ENCODE results near the gene MYBPH.

Gene MYBPH

DNA sequence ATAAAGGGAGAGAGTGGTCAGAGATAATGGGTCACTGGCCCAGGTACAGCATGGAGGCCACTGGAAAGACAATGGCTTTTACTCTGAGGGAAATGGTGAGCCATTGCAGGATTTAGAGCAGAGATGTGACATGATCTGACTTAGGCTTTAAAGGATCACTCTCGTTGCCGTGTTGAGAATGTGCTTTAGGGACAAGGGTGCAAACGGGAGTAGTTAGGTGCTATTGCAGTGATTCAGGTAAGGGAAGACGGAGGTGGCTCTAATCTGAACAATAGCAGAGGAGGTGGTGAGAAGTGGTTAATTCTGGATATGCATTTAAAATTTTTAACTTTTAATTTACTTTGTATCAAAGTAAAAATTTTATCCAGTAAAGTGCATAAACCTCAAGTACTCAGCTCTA lies 38.3 kb downstream of the MYBPH start:
- Mint-ChIP-seq H3K27ac (no peak overlapping the region), H3K27me3 (ENCODE audit: low read depth, poor library complexity) (peaks cover 9% of the 10 kb centered on the region), H3K4me1 (peaks cover 8% of the 10 kb centered on the region), H3K4me3 (no peak overlapping the region), H3K36me3 (ENCODE audit: low read depth) (no peaks in the 10 kb centered on the region), H3K9me3 (no peaks in the 10 kb centered on the region)
- no peak for DNase-seq
- TF ChIP-seq, protein P1, sequence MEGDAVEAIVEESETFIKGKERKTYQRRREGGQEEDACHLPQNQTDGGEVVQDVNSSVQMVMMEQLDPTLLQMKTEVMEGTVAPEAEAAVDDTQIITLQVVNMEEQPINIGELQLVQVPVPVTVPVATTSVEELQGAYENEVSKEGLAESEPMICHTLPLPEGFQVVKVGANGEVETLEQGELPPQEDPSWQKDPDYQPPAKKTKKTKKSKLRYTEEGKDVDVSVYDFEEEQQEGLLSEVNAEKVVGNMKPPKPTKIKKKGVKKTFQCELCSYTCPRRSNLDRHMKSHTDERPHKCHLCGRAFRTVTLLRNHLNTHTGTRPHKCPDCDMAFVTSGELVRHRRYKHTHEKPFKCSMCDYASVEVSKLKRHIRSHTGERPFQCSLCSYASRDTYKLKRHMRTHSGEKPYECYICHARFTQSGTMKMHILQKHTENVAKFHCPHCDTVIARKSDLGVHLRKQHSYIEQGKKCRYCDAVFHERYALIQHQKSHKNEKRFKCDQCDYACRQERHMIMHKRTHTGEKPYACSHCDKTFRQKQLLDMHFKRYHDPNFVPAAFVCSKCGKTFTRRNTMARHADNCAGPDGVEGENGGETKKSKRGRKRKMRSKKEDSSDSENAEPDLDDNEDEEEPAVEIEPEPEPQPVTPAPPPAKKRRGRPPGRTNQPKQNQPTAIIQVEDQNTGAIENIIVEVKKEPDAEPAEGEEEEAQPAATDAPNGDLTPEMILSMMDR (IDR thresholded peaks at IDR 0.05) = no peak

DNA sequence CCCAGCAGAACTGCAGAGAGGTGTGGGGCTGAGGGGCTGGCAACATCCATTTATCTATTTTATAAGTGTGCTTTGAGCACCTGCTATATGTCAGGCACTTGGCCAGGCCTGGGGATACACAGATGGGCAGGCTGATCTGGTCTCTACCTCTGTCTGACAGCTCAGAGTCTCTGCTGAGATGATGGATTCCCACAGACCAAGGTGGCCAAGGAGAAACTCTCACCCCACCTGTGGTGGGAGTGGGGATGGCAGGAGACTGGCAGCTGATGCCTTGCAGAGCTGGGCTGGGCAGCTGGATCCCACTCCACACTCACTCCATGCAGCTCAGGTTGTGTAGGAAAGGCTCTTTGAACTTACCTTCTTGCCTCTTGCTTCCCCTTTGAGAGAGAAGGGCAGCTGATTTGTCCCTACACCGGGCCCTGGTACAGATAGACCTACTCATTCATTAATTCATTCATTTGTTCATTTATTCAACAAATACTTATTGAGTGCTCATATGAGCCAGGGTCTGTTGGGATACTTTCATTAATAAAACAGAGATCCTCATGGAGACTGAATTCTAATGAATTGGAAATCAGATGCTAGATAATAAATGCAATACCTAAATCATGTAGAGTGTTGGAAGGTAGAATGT lies 39.1 kb downstream of the MYBPH start:
- no peaks in the 10 kb centered on the region for H3K36me3 Mint-ChIP-seq (ENCODE audit: low read depth)
- peaks cover 8% of the 10 kb centered on the region for H3K4me1 Mint-ChIP-seq
- peaks cover 9% of the 10 kb centered on the region for H3K27me3 Mint-ChIP-seq (ENCODE audit: low read depth, poor library complexity)
- H3K4me3 Mint-ChIP-seq = no peak overlapping the region
- DNase-seq = no peak
- no peak overlapping the region for H3K27ac Mint-ChIP-seq
- no peaks in the 10 kb centered on the region for H3K9me3 Mint-ChIP-seq
- TF ChIP-seq, protein P1 (IDR thresholded peaks at IDR 0.05) = no peak

DNA sequence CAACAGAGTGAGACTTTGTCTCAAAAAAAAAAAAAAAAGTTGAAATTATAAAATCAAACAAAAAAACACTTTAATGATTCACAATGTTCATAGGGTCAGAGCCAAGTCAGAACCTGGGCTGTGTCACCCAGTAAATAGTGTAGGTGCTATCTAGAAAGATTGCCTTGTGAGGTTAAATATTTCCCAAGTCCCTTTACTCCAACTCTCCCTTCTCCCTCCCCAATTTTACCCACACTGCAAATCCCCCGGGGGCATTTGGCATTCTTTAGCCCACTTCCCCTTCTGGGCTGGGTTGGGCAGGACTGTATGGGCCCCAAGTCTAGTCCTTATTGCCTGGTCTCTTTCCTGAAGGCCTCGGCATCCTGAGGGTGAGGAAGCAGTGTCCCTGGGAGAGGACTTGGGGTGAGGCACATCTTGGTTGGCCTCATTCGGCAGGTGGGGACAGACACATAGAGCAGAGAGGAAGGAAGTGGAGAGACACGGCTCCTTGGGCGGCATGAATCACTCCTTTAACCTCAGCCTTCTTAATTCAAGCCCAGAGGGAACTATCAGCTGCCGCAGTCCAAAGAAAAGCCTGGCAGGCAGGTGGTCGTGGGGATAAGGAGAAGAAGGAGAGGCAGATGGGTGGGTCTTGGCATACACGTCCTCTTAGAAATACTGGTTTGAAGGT lies 39.9 kb downstream of the MYBPH start:
- peaks cover 9% of the 10 kb centered on the region for H3K27me3 Mint-ChIP-seq (ENCODE audit: low read depth, poor library complexity)
- H3K4me3 Mint-ChIP-seq = no peak overlapping the region
- no peaks in the 10 kb centered on the region for H3K36me3 Mint-ChIP-seq (ENCODE audit: low read depth)
- no peaks in the 10 kb centered on the region for H3K9me3 Mint-ChIP-seq
- no peak for DNase-seq
- TF ChIP-seq, protein P1 (IDR thresholded peaks at IDR 0.05) = no peak
- H3K27ac Mint-ChIP-seq = no peak overlapping the region
- H3K4me1 Mint-ChIP-seq = peaks cover 8% of the 10 kb centered on the region

DNA sequence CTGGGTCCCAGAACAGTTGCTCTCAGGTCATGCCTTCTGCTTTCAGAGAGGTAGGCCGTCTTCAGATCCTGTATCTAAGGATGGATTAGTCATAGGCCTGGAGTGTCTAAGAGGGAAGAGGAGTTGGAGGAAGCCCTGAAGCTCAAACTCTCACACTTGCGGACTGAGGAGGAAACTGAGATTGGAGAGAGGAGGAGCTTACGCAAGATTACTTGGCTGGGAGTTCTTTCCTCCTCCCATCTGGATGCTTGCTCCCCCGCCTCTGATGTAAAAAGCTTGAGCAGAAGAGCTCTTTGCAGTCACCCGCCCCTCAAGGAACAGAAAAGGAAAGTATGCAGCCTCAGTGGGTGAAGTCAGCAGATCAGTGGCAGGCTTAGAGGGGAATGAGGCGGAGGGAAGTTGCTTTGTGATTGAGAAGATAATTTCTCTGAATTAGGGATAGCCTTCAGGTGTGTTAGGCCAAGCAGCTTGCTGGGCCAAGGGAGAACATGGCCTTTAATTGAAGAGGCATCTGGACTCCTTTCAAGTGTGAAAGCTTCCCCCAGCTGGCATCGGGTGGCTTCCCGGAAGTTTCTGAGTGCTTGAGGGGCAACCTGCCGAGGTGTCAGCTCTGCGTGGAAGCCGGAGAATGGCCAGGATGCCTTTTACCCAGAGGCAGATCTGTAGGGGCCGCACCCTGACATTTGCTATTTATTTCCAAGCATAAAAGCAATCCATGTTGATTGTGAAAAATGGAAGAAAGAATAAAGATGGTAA lies 41.5 kb downstream of the MYBPH start:
- Mint-ChIP-seq H3K27me3 (ENCODE audit: low read depth, poor library complexity) (peaks cover 21% of the 10 kb centered on the region), H3K4me1 (peaks cover 8% of the 10 kb centered on the region)

DNA sequence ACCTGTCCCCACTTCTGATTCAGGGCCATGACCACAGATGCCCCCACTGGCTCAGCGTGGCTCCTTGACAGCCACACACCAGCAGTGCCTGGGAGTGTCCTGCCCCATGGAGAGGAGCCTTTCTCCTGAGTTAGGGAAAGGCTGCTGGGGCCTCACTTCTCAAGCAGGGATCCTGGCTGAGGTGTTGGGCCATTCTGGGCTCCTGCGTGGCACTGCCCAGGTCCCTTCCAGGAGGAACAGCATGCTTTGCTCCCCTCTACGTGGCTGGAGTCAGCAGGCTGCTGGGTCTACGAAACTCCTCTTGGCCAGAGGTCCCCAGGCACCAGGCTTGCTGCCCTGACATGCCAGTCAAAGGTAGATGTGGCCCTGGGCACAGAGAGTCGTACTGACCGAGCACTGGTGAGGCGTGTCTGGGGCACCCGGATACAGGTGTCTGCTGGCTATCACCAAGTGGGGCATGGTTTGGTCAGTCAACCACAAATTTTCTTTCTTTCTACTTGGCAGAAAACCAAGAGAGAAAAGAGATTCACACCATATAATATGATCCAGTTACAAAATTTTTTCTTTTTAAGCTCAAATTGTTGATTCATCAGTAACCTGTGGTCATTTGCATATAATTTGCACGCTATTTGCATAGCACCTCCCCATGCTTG lies 44.0 kb downstream of the MYBPH start:
- no peak for DNase-seq
- no peaks in the 10 kb centered on the region for H3K9me3 Mint-ChIP-seq
- no peak overlapping the region for H3K4me3 Mint-ChIP-seq
- H3K27ac Mint-ChIP-seq = no peak overlapping the region
- peaks cover 46% of the 10 kb centered on the region for H3K27me3 Mint-ChIP-seq (ENCODE audit: low read depth, poor library complexity)
- H3K36me3 Mint-ChIP-seq (ENCODE audit: low read depth) = no peaks in the 10 kb centered on the region
- TF ChIP-seq, protein P1 (IDR thresholded peaks at IDR 0.05) = no peak
- peaks cover 21% of the 10 kb centered on the region for H3K4me1 Mint-ChIP-seq

More for the DNA sequence above, 41.5 kb downstream of the MYBPH start:
- H3K36me3 Mint-ChIP-seq (ENCODE audit: low read depth) = no peaks in the 10 kb centered on the region
- H3K4me3 Mint-ChIP-seq = no peak overlapping the region
- H3K9me3 Mint-ChIP-seq = no peaks in the 10 kb centered on the region
- H3K27ac Mint-ChIP-seq = no peak overlapping the region
- TF ChIP-seq, protein P1 (IDR thresholded peaks at IDR 0.05) = no peak
- no peak for DNase-seq
